GM12891 (cell line): ENCODE results near the gene RSAD1.

Source experiments
- POLR2AphosphoS5 ChIP-seq: IDR thresholded peaks from 2 replicates; pipeline ENCODE4 v1.6.1; 2011; ENCODE audit warnings: low read depth, low read length, control low read depth
- SPI1 ChIP-seq: IDR thresholded peaks from 2 replicates; pipeline ENCODE4 v1.6.1; 2011; ENCODE audit warnings: low read depth, low read length, control low read depth

- TF ChIP-seq POLR2AphosphoS5 (no peak), SPI1 (no peak)
Observed at GRCh38 chr17:50495918-50496317, 17.3 kb downstream of the RSAD1 start.
